ENCODE results near the gene PRKCE.
A peak's percentile ranks its signal among the peaks of the same experiment; 100 is the strongest.

PRKCE gene

GRCh38 chr2:45992741-45993475 is 341.4 kb downstream of the PRKCE start:
- ChIA-PET CTCF (interaction anchor here (0.6 to 1.4 kb wide), 12 partner anchors 11 to 896 kb away, joined by 3 to 10 read pairs (median 3); no protein-coding TSS in a partner anchor), POLR2A (ENCODE audit: low non-redundant PET) (no interaction called here)
- H3K27ac ChIP-seq = peak overlapping the region; percentile 91

GRCh38 chr2:45993476-45993991 is 342.1 kb downstream of the PRKCE start:
- CTCF ChIA-PET = interaction anchor here (0.6 to 1.2 kb wide), 11 partner anchors 11 to 895 kb away, joined by 3 to 10 read pairs (median 3); no protein-coding TSS in a partner anchor
- peak; percentile 63 for DNase-seq (ENCODE audit: low spot score)
- peak; percentile 70 for TF ChIP-seq CTCF (conservative IDR thresholded peaks at IDR 0.05; ENCODE audit: low read depth)
- peak overlapping the region; percentile 91 for H3K27ac ChIP-seq
- POLR2A ChIA-PET (ENCODE audit: low non-redundant PET) = no interaction called here

More at GRCh38 chr2:45992741-45993475, 341.4 kb downstream of the PRKCE start:
- no peak for TF ChIP-seq CTCF (conservative IDR thresholded peaks at IDR 0.05; ENCODE audit: low read depth)
- no peak for DNase-seq (ENCODE audit: low spot score)

- ChIA-PET POLR2A (ENCODE audit: low non-redundant PET) (no interaction called here), CTCF (interaction anchor here (0.6 to 1.2 kb wide), 7 partner anchors 10 to 785 kb away, joined by 3 to 10 read pairs (median 3); no protein-coding TSS in a partner anchor)
- peak overlapping the region; percentile 91; the same call in 1 of the 2 replicates for H3K27ac ChIP-seq
Observed at GRCh38 chr2:45994060-45994459, 342.6 kb downstream of the PRKCE start.

GRCh38 chr2:46000660-46001059 is 349.2 kb downstream of the PRKCE start:
- TF ChIP-seq CTCF (conservative IDR thresholded peaks at IDR 0.05; ENCODE audit: low read depth) = no peak
- ChIA-PET CTCF (no interaction called here), POLR2A (ENCODE audit: low non-redundant PET) (no interaction called here)
- no peak for DNase-seq (ENCODE audit: low spot score)
- H3K27ac ChIP-seq = no peak overlapping the region

More at GRCh38 chr2:45994060-45994459, 342.6 kb downstream of the PRKCE start:
- TF ChIP-seq CTCF (conservative IDR thresholded peaks at IDR 0.05; ENCODE audit: low read depth) = no peak
- DNase-seq (ENCODE audit: low spot score) = no peak

- POLR2A ChIA-PET (ENCODE audit: low non-redundant PET) = no interaction called here
- CTCF ChIA-PET = no interaction called here
- no peak for TF ChIP-seq CTCF (conservative IDR thresholded peaks at IDR 0.05; ENCODE audit: low read depth)
- H3K27ac ChIP-seq = no peak overlapping the region
- DNase-seq (ENCODE audit: low spot score) = no peak
Observed at GRCh38 chr2:46001290-46001689, 349.8 kb downstream of the PRKCE start.

- no peak overlapping the region for H3K27ac ChIP-seq
- ChIA-PET POLR2A (ENCODE audit: low non-redundant PET) (no interaction called here), CTCF (no interaction called here)
- no peak for TF ChIP-seq CTCF (conservative IDR thresholded peaks at IDR 0.05; ENCODE audit: low read depth)
- no peak for DNase-seq (ENCODE audit: low spot score)
Observed at GRCh38 chr2:46001741-46002506, 350.4 kb downstream of the PRKCE start.

Measured in RWPE1 (cell line).